Measurements from ENCODE around the gene TRAPPC1.

DNA sequence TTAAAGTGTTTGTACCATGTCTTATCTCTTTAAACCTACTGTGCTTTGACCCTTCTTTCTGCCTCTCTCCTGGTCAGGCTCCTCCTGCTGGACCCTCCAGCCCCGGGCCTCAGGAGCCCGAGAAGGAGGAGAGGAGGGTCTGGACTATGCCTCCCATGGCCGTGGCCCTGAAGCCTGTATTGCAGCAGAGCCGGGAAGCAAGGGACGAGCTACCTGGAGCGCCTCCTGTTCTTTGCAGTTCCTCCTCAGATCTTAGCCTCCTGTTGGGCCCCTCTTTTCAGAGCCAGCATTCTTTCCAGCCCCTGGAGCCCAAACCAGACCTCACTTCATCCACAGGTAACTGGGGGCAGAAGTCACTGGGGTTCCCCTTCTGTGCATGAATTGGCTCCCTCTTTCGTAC lies 13.9 kb upstream of the TRAPPC1 start:
- TF ChIP-seq, protein P1, sequence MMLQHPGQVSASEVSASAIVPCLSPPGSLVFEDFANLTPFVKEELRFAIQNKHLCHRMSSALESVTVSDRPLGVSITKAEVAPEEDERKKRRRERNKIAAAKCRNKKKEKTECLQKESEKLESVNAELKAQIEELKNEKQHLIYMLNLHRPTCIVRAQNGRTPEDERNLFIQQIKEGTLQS (IDR thresholded peaks at IDR 0.05; ENCODE audit: borderline replicate concordance, extremely low read depth, low read depth, low read length) = no peak
- TF ChIP-seq MYC (IDR thresholded peaks at IDR 0.05; ENCODE audit: insufficient read depth, insufficient read length, insufficient replicate concordance, low read length, severe bottlenecking) (no peak), RFX5 (IDR thresholded peaks at IDR 0.05; ENCODE audit: low read depth, low read length) (no peak), CBFB (IDR thresholded peaks at IDR 0.05; ENCODE audit: low read depth) (no peak), ZNF207 (IDR thresholded peaks at IDR 0.05; ENCODE audit: borderline replicate concordance) (no peak)
- TF ChIP-seq, protein P2, sequence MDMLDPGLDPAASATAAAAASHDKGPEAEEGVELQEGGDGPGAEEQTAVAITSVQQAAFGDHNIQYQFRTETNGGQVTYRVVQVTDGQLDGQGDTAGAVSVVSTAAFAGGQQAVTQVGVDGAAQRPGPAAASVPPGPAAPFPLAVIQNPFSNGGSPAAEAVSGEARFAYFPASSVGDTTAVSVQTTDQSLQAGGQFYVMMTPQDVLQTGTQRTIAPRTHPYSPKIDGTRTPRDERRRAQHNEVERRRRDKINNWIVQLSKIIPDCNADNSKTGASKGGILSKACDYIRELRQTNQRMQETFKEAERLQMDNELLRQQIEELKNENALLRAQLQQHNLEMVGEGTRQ (IDR thresholded peaks at IDR 0.05; ENCODE audit: borderline replicate concordance, low read depth, low read length) = no peak
- TF ChIP-seq, protein P3, sequence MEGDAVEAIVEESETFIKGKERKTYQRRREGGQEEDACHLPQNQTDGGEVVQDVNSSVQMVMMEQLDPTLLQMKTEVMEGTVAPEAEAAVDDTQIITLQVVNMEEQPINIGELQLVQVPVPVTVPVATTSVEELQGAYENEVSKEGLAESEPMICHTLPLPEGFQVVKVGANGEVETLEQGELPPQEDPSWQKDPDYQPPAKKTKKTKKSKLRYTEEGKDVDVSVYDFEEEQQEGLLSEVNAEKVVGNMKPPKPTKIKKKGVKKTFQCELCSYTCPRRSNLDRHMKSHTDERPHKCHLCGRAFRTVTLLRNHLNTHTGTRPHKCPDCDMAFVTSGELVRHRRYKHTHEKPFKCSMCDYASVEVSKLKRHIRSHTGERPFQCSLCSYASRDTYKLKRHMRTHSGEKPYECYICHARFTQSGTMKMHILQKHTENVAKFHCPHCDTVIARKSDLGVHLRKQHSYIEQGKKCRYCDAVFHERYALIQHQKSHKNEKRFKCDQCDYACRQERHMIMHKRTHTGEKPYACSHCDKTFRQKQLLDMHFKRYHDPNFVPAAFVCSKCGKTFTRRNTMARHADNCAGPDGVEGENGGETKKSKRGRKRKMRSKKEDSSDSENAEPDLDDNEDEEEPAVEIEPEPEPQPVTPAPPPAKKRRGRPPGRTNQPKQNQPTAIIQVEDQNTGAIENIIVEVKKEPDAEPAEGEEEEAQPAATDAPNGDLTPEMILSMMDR (IDR thresholded peaks at IDR 0.05 in 2 of 3, conservative IDR thresholded peaks at IDR 0.05 in 1 of 3; ENCODE audit: control insufficient read depth in 2 of 3, extremely low read depth in 1 of 3, insufficient read depth in 1 of 3, low read depth in 3 of 3, low read length in 3 of 3) = no peak
- TF ChIP-seq, protein P4, sequence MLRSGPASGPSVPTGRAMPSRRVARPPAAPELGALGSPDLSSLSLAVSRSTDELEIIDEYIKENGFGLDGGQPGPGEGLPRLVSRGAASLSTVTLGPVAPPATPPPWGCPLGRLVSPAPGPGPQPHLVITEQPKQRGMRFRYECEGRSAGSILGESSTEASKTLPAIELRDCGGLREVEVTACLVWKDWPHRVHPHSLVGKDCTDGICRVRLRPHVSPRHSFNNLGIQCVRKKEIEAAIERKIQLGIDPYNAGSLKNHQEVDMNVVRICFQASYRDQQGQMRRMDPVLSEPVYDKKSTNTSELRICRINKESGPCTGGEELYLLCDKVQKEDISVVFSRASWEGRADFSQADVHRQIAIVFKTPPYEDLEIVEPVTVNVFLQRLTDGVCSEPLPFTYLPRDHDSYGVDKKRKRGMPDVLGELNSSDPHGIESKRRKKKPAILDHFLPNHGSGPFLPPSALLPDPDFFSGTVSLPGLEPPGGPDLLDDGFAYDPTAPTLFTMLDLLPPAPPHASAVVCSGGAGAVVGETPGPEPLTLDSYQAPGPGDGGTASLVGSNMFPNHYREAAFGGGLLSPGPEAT (IDR thresholded peaks at IDR 0.05; ENCODE audit: low read depth) = no peak

Measured in GM12878 (cell line).